ENCODE measurements around the gene COL25A1. TPM values are rescaled to one million over a fixed set of nuclear protein-coding genes. Genes with fewer than 3 reads are reported as not detected.

COL25A1 gene
- total RNA-seq, 6 donors from 2014 or later = 0.15 to 0.79 (median 0.27) TPM; not detected in 2

DNA sequence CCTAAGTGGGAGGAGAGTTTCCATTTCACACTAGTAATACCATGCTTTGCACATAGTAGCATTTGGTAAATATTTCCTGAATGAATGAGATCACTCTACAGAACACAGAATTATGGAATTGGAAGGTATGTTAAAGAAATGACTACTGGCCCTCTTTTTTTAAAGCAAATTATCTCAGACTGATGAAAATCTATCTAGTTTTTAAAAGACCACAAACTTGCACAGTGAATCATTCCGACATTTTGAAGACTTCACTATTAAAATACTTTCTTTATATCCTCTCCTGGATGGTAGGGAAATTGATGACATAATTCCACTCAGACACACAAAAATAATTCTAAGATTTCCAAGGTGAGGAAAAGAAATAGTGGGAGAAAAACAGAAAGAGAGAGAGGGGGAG, 471.2 kb downstream of the COL25A1 start:
- Histone ChIP-seq H3K27ac (no peak overlapping the region), H3K9me3 (no peaks in the 10 kb centered on the region), H3K27me3 (no peaks in the 10 kb centered on the region), H3K4me1 (no peaks in the 10 kb centered on the region), H3K4me3 (no peak overlapping the region), H3K36me3 (no peaks in the 10 kb centered on the region)
- ATAC-seq (ENCODE audit: low FRiP score in 2 of 2) = no peak
- no peak for TF ChIP-seq POLR2A (IDR thresholded peaks at IDR 0.05)
- 93 to 100% methylated on average over 1 of the region's 1 CpG for WGBS, 2 donors
- DNase-seq = no peak

DNA sequence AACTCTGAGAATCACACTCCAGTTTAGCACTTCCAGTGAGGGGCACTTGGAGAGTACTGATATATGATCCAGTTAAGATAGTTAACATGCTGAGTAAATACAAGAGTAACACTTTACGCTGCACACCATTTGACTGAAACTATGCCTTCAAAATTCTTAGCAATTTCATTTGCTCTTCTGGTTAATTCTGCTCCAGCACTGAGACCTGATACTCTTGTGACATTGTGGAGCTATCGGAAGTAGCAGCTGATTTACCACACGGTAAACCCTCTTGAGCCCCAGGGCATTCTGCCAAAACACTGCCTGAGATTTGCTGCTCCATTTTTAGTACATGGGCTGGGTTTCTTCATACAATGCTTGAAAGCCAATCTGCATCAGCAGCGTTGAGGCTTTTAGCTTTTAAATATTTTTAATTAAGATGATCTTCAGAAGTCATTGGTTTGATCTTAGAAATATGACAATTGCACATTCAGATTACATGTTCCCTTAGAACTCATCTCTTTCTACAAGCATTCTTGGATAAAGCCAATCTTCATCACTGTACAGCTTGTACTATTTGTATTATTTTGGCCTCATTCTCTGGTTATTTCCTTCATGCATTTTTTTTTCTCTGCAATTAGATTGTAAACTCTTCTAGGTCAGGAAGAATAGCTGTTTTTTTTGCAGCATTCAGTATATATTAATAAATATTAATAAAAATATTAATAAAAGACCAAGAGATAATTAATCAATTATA, 471.8 kb downstream of the COL25A1 start:
- Histone ChIP-seq H3K27me3 (no peaks in the 10 kb centered on the region), H3K4me3 (no peak overlapping the region), H3K9me3 (no peaks in the 10 kb centered on the region), H3K4me1 (no peaks in the 10 kb centered on the region), H3K27ac (no peak overlapping the region), H3K36me3 (no peaks in the 10 kb centered on the region)
- 28 to 29% methylated on average over 4 of the region's 4 CpGs for WGBS, 2 donors
- TF ChIP-seq, protein P1, sequence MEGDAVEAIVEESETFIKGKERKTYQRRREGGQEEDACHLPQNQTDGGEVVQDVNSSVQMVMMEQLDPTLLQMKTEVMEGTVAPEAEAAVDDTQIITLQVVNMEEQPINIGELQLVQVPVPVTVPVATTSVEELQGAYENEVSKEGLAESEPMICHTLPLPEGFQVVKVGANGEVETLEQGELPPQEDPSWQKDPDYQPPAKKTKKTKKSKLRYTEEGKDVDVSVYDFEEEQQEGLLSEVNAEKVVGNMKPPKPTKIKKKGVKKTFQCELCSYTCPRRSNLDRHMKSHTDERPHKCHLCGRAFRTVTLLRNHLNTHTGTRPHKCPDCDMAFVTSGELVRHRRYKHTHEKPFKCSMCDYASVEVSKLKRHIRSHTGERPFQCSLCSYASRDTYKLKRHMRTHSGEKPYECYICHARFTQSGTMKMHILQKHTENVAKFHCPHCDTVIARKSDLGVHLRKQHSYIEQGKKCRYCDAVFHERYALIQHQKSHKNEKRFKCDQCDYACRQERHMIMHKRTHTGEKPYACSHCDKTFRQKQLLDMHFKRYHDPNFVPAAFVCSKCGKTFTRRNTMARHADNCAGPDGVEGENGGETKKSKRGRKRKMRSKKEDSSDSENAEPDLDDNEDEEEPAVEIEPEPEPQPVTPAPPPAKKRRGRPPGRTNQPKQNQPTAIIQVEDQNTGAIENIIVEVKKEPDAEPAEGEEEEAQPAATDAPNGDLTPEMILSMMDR (IDR thresholded peaks at IDR 0.05) = no peak
- TF ChIP-seq POLR2A (IDR thresholded peaks at IDR 0.05) (no peak), EP300 (IDR thresholded peaks at IDR 0.05) (peak in 1 of 4 donors; percentile 43), POLR2AphosphoS5 (IDR thresholded peaks at IDR 0.05) (no peak)
- ATAC-seq (ENCODE audit: low FRiP score in 2 of 2) = peak; percentile 32 to 69
- DNase-seq = peak in 1 of 2 donors; percentile 84

DNA sequence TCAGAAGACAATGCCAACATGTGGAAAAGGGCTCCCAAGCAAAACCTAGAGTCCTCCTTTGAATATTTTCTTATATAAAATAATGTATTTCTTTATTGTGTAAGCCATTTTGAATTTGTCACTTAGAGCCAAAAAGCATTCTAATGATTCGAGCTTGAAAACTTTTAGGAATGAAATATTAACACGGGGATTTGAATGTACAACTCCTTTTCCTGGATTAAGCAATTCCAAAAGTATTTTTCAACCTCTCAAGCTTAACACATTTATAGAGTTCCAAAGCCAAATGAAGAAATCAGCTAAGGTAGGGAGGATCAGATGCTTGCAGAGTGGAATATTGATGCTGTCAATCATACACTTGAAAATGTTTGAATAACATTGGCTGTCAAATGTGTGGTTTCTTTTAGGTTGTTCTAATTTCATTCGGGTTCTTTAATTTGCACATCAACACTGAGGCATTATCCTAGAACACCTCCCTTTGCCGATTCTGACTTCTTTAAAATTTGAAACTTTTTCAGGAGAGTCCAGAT, 472.4 kb downstream of the COL25A1 start:
- DNase-seq (no peak), ATAC-seq (ENCODE audit: low FRiP score in 2 of 2) (no peak)
- H3K27me3 ChIP-seq = no peaks in the 10 kb centered on the region
- 63 to 65% methylated on average over 4 of the region's 4 CpGs for WGBS, 2 donors
- H3K27ac ChIP-seq = no peak overlapping the region
- no peak overlapping the region for H3K4me3 ChIP-seq
- H3K9me3 ChIP-seq = no peaks in the 10 kb centered on the region
- H3K4me1 ChIP-seq = no peaks in the 10 kb centered on the region
- H3K36me3 ChIP-seq = no peaks in the 10 kb centered on the region
- TF ChIP-seq POLR2A (IDR thresholded peaks at IDR 0.05) = no peak
- no peak for TF ChIP-seq POLR2AphosphoS5 (IDR thresholded peaks at IDR 0.05)
- TF ChIP-seq, protein P1 (IDR thresholded peaks at IDR 0.05) = no peak
- TF ChIP-seq EP300 (IDR thresholded peaks at IDR 0.05) = no peak

DNA sequence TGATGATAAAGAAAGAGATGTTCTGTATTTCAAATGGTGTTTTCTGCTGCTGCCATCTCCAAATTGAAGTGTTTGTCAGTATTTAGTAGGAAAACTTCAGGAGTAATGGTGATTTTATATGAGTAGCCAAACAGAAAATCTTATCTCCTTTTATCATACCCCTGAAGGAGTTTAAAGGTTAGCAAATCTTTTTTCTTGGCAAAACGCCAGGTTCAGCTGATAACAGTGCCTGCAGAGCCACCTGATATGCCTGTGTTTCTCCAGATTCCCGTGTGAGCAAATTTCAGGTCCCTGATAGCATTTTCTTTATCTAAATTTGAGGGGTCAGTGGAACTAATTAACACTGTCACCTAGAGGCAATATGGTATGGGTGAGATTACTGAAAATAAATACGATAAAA, 473.8 kb downstream of the COL25A1 start:
- 30 to 39% methylated on average over 3 of the region's 3 CpGs for WGBS, 2 donors
- no peaks in the 10 kb centered on the region for H3K4me1 ChIP-seq
- H3K9me3 ChIP-seq = no peaks in the 10 kb centered on the region
- no peak overlapping the region for H3K4me3 ChIP-seq
- no peak for ATAC-seq (ENCODE audit: low FRiP score in 2 of 2)
- H3K27ac ChIP-seq = no peak overlapping the region
- DNase-seq = no peak
- no peaks in the 10 kb centered on the region for H3K27me3 ChIP-seq
- H3K36me3 ChIP-seq = no peaks in the 10 kb centered on the region
- no peak for TF ChIP-seq POLR2A (IDR thresholded peaks at IDR 0.05)
- TF ChIP-seq POLR2AphosphoS5 (IDR thresholded peaks at IDR 0.05) = no peak

DNA sequence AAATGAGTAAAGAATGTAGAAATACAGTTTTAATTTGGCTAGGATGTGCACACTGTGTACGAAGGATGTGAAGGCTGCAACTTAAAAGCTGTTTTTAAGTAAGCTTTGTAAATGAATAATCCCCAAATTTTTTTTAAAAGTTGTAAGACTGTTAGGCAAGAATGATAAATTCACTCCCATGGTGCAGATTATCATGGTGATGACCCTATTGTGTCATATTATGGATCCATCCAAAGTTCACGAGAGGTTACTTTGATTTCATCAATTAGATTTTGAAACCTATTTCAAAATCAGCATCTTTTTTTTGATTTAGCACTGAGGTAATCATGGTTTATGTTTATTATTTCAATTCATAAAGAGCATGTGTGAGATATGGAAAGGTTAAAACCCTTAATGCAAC, 476.7 kb downstream of the COL25A1 start:
- WGBS, 2 donors = 89 to 90% methylated on average over 2 of the region's 2 CpGs
- Histone ChIP-seq H3K27me3 (no peaks in the 10 kb centered on the region), H3K36me3 (no peaks in the 10 kb centered on the region), H3K4me3 (no peak overlapping the region), H3K9me3 (no peaks in the 10 kb centered on the region), H3K4me1 (no peaks in the 10 kb centered on the region), H3K27ac (no peak overlapping the region)
- no peak for TF ChIP-seq POLR2AphosphoS5 (IDR thresholded peaks at IDR 0.05)
- no peak for TF ChIP-seq EP300 (IDR thresholded peaks at IDR 0.05)
- TF ChIP-seq POLR2A (IDR thresholded peaks at IDR 0.05) = no peak
- TF ChIP-seq, protein P1 (IDR thresholded peaks at IDR 0.05) = no peak
- DNase-seq (no peak), ATAC-seq (ENCODE audit: low FRiP score in 2 of 2) (no peak)

All from upper lobe of left lung (tissue), 6 donors.